ENCODE results near the gene P2RY2. TPM values are rescaled to one million over a fixed set of nuclear protein-coding genes. Genes with fewer than 3 reads are reported as not detected.

Gene P2RY2
- total and polyA plus RNA-seq, 2 experiments from 2014 or later = 0.63 to 1.6 TPM

DNA sequence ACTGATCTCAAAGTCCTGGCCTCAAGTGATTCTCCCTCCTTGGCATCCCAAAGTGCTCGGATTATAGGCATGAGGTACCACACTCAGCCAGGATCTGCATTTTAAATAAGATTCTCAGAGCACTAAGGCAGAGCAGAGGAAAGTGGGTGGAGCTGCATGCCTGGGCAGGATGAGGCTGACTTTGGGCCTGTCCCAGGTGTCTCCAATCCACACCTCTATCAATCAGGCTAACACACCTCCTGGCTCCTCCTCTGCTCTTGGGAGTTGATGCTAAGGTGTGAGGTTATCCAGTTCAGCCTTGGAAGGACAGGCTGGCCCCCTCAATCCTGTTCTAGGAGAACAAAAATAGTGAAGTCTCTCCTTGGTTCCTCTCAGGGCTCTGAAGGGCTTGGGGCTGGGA is 30.2 kb upstream of the P2RY2 start:
- H3K4me3 Mint-ChIP-seq = no peak overlapping the region
- ATAC-seq = peak; percentile 85

DNA sequence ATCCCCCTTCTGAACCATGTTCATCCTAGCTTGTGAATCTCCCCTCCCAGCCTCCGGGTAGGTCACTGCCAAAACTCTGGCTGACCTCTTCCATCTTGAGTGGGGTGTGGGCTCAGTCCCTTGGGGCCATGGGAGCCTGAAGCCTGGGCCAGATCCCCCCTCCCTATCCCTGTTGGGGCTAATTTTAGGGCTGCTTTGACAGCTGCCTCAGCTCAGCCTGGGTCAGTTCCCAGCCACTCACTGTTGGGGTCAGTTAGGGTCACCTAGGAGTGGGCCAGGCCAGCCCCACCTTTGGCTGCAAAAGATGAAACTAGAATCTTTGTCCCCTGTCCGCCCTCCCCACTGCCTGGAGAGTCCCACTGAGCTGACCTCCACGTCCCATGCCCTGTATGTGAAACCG is 29.8 kb upstream of the P2RY2 start:
- no peaks in the 10 kb centered on the region for H3K27me3 ChIP-seq (ENCODE audit: insufficient read depth)
- no peaks in the 10 kb centered on the region for H3F3A ChIP-seq (replicated peaks; ENCODE audit: low read depth)
- H3K9me3 Mint-ChIP-seq = no peaks in the 10 kb centered on the region
- no peaks in the 10 kb centered on the region for H3K36me3 ChIP-seq (ENCODE audit: insufficient read depth)
- no peak overlapping the region for H2AFZ ChIP-seq
- H3K27ac Mint-ChIP-seq = no peak overlapping the region
- H3K4me3 ChIP-seq = no peak overlapping the region
- H3K4me2 ChIP-seq = no peak overlapping the region
- H3K4me3 Mint-ChIP-seq = no peak overlapping the region
- no peak for ATAC-seq
- no peak for DNase-seq (ENCODE audit: low spot score)
- peaks cover 14% of the 10 kb centered on the region for H3K27me3 Mint-ChIP-seq (ENCODE audit: insufficient read depth, low read depth, poor library complexity)
- H3K4me1 Mint-ChIP-seq = peaks cover 11% of the 10 kb centered on the region; the same call in 2 of the 3 replicates
- no peaks in the 10 kb centered on the region for H3K4me1 ChIP-seq (ENCODE audit: insufficient read depth)
- H3K27ac ChIP-seq (ENCODE audit: low read depth) = no peak overlapping the region
- H4K20me1 ChIP-seq (replicated peaks; ENCODE audit: insufficient read depth) = no peaks in the 10 kb centered on the region
- H3K9me2 ChIP-seq (ENCODE audit: insufficient read depth) = no peaks in the 10 kb centered on the region
- no peaks in the 10 kb centered on the region for H3K79me2 ChIP-seq (replicated peaks; ENCODE audit: insufficient read depth)
- H3K36me3 Mint-ChIP-seq (ENCODE audit: low read depth) = no peaks in the 10 kb centered on the region
- TF ChIP-seq POLR2AphosphoS5 (IDR thresholded peaks at IDR 0.05; ENCODE audit: low read depth) (no peak), CTCF (conservative IDR thresholded peaks at IDR 0.05; ENCODE audit: low read depth in 2 of 2) (no peak), EZH2phosphoT487 (IDR thresholded peaks at IDR 0.05; ENCODE audit: unreplicated experiment) (no peak), ZNF114 (CRISPR knock-in tag; IDR thresholded peaks at IDR 0.05) (no peak), STAT1 (IDR thresholded peaks at IDR 0.05; ENCODE audit: unreplicated experiment) (no peak), EZH2 (IDR thresholded peaks at IDR 0.05; ENCODE audit: low read depth, unreplicated experiment) (no peak), REST (IDR thresholded peaks at IDR 0.05; ENCODE audit: unreplicated experiment) (no peak), JUNB (IDR thresholded peaks at IDR 0.05; ENCODE audit: unreplicated experiment) (no peak), ZNF331 (CRISPR knock-in tag; IDR thresholded peaks at IDR 0.05; ENCODE audit: low read depth) (no peak), CREB1 (CRISPR knock-in tag; IDR thresholded peaks at IDR 0.05; ENCODE audit: low read depth) (no peak)
- TF ChIP-seq, protein P1, sequence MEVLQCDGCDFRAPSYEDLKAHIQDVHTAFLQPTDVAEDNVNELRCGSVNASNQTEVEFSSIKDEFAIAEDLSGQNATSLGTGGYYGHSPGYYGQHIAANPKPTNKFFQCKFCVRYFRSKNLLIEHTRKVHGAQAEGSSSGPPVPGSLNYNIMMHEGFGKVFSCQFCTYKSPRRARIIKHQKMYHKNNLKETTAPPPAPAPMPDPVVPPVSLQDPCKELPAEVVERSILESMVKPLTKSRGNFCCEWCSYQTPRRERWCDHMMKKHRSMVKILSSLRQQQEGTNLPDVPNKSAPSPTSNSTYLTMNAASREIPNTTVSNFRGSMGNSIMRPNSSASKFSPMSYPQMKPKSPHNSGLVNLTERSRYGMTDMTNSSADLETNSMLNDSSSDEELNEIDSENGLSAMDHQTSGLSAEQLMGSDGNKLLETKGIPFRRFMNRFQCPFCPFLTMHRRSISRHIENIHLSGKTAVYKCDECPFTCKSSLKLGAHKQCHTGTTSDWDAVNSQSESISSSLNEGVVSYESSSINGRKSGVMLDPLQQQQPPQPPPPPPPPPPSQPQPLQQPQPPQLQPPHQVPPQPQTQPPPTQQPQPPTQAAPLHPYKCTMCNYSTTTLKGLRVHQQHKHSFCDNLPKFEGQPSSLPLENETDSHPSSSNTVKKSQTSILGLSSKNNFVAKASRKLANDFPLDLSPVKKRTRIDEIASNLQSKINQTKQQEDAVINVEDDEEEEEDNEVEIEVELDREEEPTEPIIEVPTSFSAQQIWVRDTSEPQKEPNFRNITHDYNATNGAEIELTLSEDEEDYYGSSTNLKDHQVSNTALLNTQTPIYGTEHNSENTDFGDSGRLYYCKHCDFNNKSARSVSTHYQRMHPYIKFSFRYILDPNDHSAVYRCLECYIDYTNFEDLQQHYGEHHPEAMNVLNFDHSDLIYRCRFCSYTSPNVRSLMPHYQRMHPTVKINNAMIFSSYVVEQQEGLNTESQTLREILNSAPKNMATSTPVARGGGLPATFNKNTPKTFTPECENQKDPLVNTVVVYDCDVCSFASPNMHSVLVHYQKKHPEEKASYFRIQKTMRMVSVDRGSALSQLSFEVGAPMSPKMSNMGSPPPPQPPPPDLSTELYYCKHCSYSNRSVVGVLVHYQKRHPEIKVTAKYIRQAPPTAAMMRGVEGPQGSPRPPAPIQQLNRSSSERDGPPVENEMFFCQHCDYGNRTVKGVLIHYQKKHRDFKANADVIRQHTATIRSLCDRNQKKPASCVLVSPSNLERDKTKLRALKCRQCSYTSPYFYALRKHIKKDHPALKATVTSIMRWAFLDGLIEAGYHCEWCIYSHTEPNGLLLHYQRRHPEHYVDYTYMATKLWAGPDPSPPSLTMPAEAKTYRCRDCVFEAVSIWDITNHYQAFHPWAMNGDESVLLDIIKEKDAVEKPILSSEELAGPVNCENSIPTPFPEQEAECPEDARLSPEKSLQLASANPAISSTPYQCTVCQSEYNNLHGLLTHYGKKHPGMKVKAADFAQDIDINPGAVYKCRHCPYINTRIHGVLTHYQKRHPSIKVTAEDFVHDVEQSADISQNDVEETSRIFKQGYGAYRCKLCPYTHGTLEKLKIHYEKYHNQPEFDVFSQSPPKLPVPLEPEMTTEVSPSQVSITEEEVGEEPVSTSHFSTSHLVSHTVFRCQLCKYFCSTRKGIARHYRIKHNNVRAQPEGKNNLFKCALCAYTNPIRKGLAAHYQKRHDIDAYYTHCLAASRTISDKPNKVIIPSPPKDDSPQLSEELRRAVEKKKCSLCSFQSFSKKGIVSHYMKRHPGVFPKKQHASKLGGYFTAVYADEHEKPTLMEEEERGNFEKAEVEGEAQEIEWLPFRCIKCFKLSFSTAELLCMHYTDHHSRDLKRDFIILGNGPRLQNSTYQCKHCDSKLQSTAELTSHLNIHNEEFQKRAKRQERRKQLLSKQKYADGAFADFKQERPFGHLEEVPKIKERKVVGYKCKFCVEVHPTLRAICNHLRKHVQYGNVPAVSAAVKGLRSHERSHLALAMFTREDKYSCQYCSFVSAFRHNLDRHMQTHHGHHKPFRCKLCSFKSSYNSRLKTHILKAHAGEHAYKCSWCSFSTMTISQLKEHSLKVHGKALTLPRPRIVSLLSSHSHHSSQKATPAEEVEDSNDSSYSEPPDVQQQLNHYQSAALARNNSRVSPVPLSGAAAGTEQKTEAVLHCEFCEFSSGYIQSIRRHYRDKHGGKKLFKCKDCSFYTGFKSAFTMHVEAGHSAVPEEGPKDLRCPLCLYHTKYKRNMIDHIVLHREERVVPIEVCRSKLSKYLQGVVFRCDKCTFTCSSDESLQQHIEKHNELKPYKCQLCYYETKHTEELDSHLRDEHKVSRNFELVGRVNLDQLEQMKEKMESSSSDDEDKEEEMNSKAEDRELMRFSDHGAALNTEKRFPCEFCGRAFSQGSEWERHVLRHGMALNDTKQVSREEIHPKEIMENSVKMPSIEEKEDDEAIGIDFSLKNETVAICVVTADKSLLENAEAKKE (CRISPR knock-in tag; IDR thresholded peaks at IDR 0.05) = no peak

More for the DNA sequence above, 30.2 kb upstream of the P2RY2 start:
- Histone ChIP-seq H3K4me1 (ENCODE audit: insufficient read depth) (no peaks in the 10 kb centered on the region), H3K4me3 (no peak overlapping the region), H3K27me3 (ENCODE audit: insufficient read depth) (no peaks in the 10 kb centered on the region), H2AFZ (no peak overlapping the region), H3F3A (replicated peaks; ENCODE audit: low read depth) (no peaks in the 10 kb centered on the region), H3K79me2 (replicated peaks; ENCODE audit: insufficient read depth) (no peaks in the 10 kb centered on the region), H3K9me2 (ENCODE audit: insufficient read depth) (no peaks in the 10 kb centered on the region), H3K4me2 (no peak overlapping the region), H4K20me1 (replicated peaks; ENCODE audit: insufficient read depth) (no peaks in the 10 kb centered on the region), H3K27ac (ENCODE audit: low read depth) (no peak overlapping the region), H3K36me3 (ENCODE audit: insufficient read depth) (no peaks in the 10 kb centered on the region)
- no peak for TF ChIP-seq ZNF114 (CRISPR knock-in tag; IDR thresholded peaks at IDR 0.05)
- H3K4me1 Mint-ChIP-seq = peaks cover 11% of the 10 kb centered on the region; the same call in 2 of the 3 replicates
- H3K36me3 Mint-ChIP-seq (ENCODE audit: low read depth) = no peaks in the 10 kb centered on the region
- H3K27ac Mint-ChIP-seq = no peak overlapping the region
- peaks cover 14% of the 10 kb centered on the region for H3K27me3 Mint-ChIP-seq (ENCODE audit: insufficient read depth, low read depth, poor library complexity)
- peak; percentile 73 for DNase-seq (ENCODE audit: low spot score)
- no peaks in the 10 kb centered on the region for H3K9me3 Mint-ChIP-seq

Measured in GM23338 (cell line).